ENCODE results near the gene GET3. TPM values are rescaled to one million over a fixed set of nuclear protein-coding genes. Genes with fewer than 3 reads are reported as not detected.

Gene GET3
- total and polyA plus RNA-seq, 2 of the 13 experiments (the other 11 are each of a cell fraction or from before 2014, with no cell fraction given): 57.7 to 59.4 TPM

- TF ChIP-seq ZNF891 (CRISPR knock-in tag; IDR thresholded peaks at IDR 0.05) (no peak), TFDP2 (CRISPR knock-in tag; IDR thresholded peaks at IDR 0.05) (no peak), PRDM10 (CRISPR knock-in tag; IDR thresholded peaks at IDR 0.05; ENCODE audit: low read depth) (peak; percentile 75; the same call in 1 of the 2 replicates), ZNF30 (CRISPR knock-in tag; IDR thresholded peaks at IDR 0.05) (0 out of 2 replicates have a peak, but pooled peaks have one; percentile 39), SPEN (CRISPR knock-in tag; IDR thresholded peaks at IDR 0.05; ENCODE audit: low read depth) (peak; percentile 60; the same call in 1 of the 2 replicates), ZNF292 (CRISPR knock-in tag; IDR thresholded peaks at IDR 0.05; ENCODE audit: borderline replicate concordance, low read depth) (no peak), FOXK2 (IDR thresholded peaks at IDR 0.05) (no peak), KLF16 (CRISPR knock-in tag; IDR thresholded peaks at IDR 0.05) (peak in 1 of 2 experiments; percentile 56; a peak in 1 of 4 replicates), KLF12 (CRISPR knock-in tag; IDR thresholded peaks at IDR 0.05; ENCODE audit: borderline replicate concordance) (no peak), NFKBIZ (CRISPR knock-in tag; IDR thresholded peaks at IDR 0.05) (peak; percentile 37; the same call in 1 of the 2 replicates), FOXP4 (CRISPR knock-in tag; IDR thresholded peaks at IDR 0.05) (no peak; the same call in 1 of the 2 replicates), ZNF530 (CRISPR knock-in tag; IDR thresholded peaks at IDR 0.05; ENCODE audit: low read depth) (no peak)
- TF ChIP-seq, protein P1, sequence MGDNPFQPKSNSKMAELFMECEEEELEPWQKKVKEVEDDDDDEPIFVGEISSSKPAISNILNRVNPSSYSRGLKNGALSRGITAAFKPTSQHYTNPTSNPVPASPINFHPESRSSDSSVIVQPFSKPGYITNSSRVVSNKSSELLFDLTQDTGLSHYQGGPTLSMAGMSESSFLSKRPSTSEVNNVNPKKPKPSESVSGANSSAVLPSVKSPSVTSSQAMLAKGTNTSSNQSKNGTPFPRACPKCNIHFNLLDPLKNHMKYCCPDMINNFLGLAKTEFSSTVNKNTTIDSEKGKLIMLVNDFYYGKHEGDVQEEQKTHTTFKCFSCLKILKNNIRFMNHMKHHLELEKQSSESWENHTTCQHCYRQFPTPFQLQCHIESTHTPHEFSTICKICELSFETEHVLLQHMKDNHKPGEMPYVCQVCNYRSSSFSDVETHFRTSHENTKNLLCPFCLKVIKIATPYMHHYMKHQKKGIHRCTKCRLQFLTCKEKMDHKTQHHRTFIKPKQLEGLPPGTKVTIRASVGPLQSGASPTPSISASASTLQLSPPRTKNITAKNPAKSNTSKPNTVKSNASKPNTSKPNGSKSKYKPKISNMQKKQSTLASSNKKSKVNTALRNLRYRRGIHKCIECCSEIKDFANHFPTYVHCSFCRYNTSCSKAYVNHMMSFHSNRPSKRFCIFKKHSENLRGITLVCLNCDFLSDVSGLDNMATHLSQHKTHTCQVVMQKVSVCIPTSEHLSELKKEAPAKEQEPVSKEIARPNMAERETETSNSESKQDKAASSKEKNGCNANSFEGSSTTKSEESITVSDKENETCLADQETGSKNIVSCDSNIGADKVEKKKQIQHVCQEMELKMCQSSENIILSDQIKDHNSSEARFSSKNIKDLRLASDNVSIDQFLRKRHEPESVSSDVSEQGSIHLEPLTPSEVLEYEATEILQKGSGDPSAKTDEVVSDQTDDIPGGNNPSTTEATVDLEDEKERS (CRISPR knock-in tag; IDR thresholded peaks at IDR 0.05): peak; percentile 74; the same call in 1 of the 2 replicates
- TF ChIP-seq, protein P2, sequence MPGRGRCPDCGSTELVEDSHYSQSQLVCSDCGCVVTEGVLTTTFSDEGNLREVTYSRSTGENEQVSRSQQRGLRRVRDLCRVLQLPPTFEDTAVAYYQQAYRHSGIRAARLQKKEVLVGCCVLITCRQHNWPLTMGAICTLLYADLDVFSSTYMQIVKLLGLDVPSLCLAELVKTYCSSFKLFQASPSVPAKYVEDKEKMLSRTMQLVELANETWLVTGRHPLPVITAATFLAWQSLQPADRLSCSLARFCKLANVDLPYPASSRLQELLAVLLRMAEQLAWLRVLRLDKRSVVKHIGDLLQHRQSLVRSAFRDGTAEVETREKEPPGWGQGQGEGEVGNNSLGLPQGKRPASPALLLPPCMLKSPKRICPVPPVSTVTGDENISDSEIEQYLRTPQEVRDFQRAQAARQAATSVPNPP (CRISPR knock-in tag; IDR thresholded peaks at IDR 0.05): no peak
Observed at GRCh38 chr19:12796146-12797071, 59.1 kb downstream of the GET3 start (continued).

Data from HepG2 (cell line).